DMS114 treated with DMSO at 0.1 percent for 48 hours (cell line): ENCODE measurements around the gene USP6NL.
"Not testable (repeated sequence)": the region's sequence is repeated elsewhere in the genome, so short reads cannot be mapped to it uniquely, and the experiment has no call there.

Experiments
- DNase-seq: peaks from one replicate; lab custom pipeline; 2025; ENCODE audit not compliant: unreplicated experiment; lab: John Stamatoyannopoulos, UW

The USP6NL gene

DNA sequence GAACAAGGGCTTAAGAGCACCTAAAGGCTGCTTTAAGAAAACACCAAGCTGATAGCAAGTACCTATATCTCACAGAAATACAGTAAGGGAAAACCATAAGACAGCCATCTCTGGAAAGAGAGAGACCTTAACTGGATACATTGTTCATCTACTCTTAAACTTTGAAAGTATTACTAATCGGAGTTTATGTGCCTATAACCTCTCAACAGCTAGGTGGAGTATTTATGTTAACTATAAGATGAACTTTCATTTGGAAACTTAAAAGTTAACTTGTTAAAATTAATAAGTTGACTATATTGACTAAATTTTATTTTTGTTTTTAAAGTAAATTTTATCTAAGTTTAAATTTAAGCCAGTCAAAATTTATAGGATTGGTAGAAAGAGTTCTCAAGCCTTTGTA lies 90.6 kb downstream of the USP6NL start:
- no peak for DNase-seq

DNA sequence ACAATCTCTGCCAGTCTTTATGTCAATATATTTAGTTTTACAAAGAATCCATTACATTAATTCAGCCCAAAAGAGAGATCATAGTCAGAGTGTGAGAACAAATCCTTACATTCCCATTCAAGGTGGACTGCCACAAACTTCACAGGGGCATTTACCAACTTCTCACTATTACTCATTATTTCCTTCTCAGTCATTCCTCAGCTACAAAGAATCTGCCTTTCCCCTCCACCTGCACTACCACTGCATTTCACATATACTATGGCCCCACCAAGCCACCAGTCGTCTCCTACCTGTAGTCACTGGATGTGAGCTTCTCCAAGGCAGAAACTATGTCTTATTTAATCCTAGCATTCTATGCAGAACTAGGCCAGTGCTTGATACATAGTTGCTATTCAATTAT lies 94.3 kb downstream of the USP6NL start:
- no peak for DNase-seq

DNA sequence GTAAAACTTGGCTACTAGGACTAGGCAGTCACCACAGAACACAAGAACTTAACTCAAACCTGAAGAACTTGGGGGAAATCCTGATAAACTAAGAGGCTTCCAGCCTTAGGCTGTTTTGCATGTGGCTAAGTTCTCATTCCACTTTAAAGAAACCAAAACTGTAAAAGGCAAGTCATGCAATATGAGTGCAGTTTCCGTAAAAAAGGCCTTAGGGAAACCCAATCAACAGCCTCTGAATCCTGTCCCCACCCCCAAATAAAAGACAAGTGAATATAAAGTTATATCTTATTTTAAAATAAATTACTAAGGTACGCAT lies 95.1 kb downstream of the USP6NL start:
- no peak for DNase-seq

DNA sequence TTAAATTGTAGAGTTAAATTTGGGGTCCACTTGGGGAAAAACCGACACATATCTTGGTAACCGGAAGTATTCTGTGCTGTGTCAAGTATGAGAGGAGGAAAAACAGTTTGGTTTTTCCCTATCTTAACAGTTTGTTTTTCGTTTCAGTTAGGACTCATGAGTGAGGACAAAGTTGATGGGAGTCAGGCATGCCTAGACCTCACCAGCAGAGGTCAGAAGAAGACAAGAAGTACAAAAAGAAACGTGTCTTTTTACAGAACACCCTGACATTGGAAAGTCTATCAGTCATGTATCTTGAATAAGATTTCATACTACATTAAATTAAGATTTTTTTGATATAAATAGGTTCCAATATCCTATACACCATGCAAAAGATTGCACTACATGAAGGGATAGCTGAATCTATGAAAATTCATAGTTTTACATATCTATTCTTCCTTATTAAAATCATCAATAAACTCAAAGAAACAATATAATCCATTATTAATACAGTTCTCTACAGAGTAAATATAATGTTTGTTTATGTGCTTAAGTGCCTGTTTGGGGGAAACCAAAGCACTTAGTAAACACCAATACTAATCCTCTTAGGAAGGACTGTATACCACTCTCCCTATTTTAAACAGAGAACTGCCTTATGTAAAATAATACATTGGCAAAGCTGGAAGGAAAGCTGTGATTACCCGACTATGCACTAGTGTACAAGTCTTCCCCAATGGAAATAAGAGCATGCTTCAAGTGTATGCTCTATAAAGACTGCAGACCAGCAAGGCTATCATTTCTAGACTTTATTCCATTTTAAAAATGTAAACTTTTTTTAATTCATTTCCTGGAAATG lies 95.6 kb downstream of the USP6NL start:
- DNase-seq = peak; percentile 56

DNA sequence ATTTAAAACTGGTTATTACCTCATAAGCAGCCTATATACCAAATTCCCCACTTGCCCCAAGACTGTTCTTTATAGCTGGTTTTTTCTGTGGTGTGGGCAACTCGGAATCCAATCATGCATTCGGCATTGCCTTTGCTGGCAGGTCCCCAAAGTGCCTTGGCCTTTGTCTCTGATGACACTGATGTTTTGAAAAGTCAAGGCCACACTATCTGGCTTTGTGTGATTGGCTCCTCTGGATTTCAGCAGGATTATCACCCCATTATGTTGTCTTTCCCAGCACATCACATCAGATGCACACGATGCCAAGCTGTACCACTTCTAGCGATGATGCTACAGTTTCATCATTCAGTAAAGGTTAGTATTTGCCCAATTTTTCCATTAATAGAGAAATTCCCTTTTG lies 97.7 kb downstream of the USP6NL start:
- no peak for DNase-seq

DNA sequence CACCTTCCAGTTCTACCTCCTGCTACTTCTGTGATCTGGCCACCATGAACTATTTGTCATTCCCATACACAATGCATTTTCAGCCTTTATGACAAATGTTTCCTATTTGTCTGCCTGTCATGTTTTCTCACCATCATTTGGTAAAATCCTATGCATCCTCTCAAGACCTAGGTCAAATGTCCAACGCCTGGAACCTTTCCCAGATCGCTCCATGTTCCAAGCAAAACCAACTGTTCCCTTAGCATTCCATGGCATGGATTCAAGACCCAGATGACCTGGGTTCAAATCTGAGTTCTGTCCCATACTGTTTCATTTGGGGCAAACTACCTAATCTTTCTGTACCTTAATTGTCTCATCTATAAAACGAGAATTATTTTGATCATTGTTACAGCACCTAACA lies 98.9 kb downstream of the USP6NL start:
- DNase-seq = no peak

DNA sequence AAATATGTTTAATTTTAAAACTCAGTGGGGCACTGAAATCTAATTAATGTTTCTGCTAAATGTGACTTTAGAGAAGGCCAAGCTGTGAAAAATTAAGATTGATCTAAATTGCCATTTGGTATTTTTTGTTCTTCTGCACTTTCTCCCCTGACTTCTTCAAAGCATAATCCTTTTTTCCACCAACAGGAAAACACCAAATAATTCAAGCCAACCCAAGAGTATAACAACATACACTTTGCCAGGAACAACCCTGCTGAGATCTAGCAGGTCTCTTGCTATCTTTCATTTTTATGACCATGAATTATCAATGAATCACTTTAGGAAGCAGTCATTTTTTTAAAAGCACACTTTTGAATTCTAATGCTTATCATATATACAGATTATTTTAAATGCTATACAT lies 100.1 kb downstream of the USP6NL start:
- no peak for DNase-seq

DNA sequence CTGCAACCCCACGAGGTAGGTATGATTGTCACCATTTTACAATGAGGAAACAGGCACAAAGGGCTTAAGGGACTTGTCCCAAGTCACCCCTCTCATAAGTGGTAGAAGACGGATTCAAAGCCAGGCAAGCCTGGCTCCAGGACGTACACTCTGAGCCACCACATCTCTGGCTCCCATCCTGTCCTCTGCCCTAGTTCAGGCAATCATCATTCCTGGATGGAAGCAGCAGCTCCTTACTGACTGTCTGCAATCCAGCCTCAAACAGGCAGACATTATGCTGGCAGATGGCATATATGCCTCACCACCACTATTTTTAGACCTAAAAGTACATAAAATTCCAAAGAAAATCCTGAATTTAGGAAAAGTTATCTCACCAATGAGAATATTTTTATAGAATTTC lies 100.7 kb downstream of the USP6NL start:
- DNase-seq = no peak

DNA sequence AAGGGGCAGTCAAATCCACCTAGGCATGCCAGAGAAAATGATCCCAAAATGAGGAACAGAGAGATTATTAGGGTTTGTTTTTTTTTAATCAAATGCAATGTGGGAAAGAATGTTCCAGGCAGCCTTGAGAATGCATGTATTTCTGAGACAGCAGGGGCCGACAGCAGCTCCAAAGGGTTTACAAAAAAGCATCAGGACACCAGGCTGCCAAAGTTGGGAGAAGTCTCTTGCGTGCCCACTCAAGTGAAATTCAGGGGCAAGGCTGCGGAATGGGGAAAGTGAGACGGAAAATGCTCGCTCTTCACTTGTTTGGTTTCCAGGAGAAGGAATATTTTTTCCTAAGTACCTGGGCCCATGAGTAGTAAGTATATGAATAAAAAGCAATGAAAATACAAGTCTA lies 101.2 kb downstream of the USP6NL start:
- DNase-seq = no peak

DNA sequence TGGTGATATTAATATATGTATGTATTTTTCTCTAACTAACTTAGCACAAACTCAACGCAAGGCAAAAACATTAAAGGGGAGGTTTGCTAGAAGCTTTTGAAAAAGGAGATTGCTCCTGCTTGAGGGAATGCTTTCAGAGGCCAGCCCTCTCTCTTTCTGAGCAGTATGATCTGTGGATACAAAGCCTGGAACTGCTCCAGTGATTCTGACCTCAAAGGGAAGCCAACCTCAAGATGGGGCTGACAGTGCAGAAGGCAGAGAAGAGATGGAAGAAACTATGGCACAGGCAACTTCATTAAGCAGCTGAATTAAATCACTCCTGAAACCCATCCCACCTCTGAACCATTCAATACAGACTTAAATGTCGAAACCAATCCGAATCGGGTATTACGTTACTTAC lies 102.4 kb downstream of the USP6NL start:
- no peak for DNase-seq

DNA sequence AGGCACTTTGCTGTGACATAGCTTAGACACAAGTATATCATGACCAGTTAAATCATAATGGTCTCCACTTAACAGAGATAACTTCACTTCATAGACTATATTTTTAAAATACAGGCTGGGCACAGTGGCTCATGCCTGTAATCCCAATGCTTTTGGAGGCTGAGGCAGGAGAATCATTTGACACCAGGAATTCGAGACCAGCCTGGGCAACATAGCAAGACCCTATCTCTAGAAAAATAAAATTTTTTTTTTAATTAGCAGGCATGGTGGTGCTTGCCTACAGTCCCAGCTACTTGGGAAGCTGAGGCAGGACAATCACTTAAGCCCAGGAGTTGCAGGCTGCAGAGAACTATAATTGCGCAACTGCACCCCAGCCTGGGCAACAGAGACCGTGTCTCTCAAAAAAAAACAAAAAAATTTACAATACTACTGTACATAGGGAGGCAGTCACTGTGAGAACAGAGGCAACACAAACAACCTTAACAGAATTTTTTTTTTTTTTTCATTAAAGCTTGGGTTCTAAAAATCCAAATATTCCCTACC lies 105.1 kb downstream of the USP6NL start:
- DNase-seq = no peak

DNA sequence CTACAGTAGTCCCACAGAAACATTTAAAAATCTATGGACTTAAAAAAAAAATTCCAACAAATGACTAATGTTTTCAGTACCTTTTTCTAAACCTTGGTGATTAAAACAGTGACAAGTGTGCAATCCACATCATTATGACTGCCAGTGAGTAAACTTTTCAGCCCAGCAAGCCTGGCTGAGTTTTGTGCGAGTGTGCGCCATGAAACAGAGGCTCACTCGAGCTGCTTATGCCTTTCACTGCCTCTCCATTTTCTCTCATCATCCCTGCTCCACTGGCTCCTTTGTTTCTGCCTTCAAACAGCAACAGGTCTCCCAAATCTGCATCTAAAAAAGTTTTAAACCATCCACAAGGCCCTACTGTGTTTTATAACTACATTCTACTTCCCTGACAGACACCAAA lies 105.8 kb downstream of the USP6NL start:
- no peak for DNase-seq

DNA sequence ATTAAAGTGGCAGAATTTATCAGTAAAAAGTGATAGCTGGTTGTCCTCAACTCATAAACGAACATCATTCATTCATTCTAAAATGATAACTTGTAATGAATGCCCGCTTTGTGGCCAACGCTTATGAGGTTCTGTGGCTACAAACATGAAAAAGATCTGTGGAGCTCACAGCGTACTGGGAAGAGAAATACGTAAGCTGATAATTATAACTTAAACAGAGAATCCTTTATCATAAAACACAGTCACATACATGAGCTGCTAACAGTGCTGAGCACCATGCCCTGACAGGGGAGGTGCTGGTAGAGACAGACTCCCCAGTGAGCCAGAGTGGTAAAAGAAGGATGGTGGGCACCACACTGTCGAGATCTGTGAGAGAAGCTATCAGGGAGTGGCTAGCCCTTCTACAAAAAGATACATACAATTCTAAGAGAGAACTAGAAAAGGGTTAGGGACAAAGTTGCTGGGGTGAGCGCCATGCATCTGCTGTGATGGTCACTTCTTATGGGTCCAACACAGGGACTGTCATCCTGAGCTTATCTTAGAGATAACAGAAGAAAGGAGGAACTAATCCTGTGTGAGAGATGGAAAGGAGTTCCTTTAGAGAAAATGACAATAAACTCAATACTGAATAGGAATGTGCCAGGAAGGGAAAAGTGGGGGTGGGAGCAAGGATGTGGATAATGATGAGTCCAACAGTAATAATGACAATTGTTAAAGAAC lies 106.7 kb downstream of the USP6NL start:
- DNase-seq = no peak

DNA sequence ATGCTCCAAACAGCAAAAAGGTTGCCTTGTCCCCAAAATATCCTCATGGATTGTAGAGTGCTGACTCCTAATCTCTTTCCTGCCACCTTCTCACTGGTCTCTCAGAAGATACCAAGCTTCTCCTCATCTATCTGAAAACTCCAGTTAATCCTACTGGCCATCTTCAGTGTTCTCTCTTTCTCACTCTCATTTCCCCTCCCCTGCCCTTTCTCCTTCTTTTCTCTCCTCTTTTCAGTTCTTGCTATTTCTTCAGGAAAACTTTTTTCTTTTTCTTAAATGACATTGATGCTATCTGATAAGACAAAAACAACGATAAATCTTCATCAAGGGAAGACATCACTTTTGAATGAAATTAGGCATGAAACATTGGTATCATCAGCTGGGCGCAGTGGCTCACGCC lies 109.8 kb downstream of the USP6NL start:
- no peak for DNase-seq

DNA sequence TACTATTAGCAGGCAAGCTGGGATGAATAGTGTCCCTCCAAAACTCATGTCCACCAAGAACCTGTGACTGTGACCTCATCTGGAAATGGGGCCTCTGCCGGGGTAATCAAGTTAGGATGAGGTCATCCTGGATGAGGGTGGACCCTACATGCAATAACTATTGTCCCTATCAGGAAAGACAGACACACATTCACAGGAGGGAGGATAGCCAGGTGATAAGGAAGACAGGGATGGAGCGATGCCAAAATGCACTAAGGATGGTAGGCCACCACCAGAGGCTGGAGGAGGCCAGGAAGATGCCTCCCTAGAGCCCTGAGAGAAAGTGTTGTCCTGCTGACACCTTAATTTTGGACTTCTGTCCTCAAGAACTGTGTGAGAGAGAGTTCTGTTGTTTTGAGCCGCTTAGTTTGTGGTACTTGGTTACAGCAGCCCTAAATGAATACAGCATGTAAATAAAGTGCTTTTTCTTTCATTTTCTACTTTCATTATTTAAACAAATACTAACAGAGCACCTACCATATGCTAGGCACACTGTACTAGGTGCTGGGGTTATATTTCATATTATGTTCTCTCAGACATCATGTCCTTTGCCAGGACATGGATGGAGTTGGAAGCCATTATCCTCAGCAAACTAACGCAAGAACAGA lies 111.9 kb downstream of the USP6NL start:
- no peak for DNase-seq

DNA sequence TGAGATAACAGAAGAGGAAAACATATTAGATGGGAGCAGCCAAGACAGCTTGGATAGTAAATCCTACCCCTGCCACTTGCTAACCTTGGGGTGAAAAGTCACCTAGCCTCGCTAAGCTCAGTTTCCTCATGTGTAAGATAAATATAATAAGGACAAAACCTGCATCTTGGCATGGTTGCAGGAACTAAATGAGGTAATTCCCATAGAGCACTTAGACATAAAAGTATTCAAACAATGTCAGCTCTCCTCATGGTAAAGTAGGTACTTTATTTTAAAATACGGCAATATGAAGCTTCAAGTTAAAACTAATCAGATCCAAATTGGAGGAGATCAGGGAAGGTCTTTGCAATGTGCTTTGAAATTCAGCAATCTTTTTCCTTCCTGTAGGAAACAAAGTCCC lies 113.1 kb downstream of the USP6NL start:
- no peak for DNase-seq

DNA sequence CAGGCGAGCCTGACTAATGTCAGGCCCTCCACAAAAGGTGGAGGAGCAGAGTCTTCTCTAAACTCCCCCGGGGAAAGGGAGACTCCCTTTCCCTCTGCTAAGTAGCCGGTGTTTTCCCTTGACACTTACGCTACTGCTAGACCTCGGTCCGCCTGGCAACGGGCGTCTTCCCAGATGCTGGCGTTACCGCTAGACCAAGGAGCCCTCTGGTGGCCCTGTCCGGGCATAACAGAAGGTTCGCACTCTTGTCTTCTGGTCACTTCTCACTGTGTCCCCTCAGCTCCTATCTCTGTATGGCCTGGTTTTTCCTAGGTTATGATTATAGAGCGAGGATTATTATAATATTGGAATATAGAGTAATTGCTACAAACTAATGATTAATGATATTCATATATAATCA lies 116.5 kb downstream of the USP6NL start:
- DNase-seq = not testable (repeated sequence)

DNA sequence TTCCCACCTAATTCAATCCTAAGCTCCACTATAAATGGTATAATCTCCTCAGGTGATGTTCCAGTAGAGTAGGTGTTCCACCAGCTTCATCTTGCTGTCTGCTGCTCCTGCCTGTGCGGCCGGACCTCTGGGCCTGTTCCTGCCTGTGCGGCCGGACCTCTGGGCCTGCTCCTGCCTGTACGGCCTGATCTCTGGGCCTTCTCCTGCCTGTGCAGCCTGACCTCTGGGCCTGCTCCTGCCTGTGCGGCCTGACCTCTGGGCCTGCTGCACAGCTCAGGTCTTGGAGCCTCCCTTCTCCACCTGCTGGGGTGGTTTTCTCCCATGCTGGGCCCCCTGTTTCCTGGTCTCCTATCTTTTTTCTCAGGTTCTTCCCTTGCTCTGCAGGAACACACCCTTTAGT lies 117.8 kb downstream of the USP6NL start:
- DNase-seq = no peak

DNA sequence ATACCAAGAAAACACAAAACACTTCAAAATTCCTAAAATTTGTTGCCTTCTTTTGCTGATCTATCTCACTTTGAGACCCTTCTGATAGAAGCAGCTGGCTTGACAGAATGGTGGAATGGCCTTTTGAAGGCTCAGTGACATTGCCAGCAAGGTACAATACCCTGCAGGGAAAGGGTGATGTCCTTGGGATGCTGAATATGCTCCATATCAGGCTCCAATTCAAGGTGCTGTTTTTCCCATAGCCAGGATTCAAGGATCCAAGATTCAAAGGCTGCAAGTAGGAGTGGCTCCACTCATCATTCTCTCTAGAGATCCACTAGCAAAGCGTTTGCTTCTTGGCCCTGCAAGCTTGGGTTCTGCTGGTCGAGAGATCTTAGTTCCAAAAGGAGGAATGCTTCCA lies 120.4 kb downstream of the USP6NL start:
- no peak for DNase-seq

DNA sequence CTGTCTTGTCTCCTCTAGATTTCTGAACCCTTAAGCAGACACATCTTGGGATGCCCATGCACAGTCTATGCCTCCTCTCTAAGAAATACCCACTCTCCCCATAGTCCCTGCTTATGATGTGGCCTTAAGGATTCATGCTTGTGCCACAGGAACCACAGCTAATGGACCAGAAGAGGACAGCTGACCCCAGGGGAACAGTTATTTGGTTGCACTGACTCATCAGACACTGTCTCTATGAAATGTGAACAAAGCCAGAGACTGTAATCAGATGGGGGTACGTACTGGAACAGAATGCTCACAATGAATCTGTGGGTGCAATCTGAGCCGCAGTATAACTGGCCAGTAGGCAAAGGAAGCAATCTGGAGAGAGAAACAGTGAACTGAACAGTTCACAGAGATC lies 121.9 kb downstream of the USP6NL start:
- DNase-seq = no peak

DNA sequence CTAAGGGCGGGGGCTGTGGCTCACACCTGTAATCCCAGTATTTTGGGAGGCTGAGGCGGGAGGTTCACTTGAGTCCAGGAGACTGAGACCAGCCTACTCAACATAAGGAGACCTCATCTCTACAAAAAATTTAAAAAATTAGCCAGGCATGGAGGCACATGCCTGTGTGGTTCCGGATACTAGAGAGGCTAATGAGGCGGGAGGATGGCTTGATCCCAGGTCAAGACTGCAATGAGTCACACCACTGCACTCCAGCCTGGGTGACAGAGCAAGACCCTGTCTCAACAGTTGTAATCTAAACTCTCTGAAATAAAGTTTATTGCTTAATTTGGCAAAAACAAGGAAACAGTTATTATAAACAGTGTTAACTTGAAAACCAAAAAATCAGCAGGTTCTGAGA lies 123.3 kb downstream of the USP6NL start:
- no peak for DNase-seq
